B cell (primary cell): ENCODE results near the gene SPDYE3. TPM values are rescaled to one million over a fixed set of nuclear protein-coding genes. Genes with fewer than 3 reads are reported as not detected.
"Not testable (repeated sequence)": the region's sequence is repeated elsewhere in the genome, so short reads cannot be mapped to it uniquely, and the experiment has no call there.

ENCODE experiments used
- ATAC-seq: fragments of 200-7000 bp; cut with Tn5 transposase; one replicate; pipeline ENCODE4 v1.10.0; 2021; ENCODE audit warnings: low read depth, mild to moderate bottlenecking, moderate number of reproducible peaks, moderate library complexity
- CTCF ChIA-PET: fragments of 350-600 bp; sonication (Branson Sonifier 250); formaldehyde crosslinking; loops from one replicate; lab custom pipeline; 2021; ENCODE audit warnings: antibody characterized with exemption, inconsistent platforms; lab: Charles Lee
- POLR2A ChIA-PET: fragments of 350-600 bp; sonication (Branson Sonifier 250); formaldehyde crosslinking; loops from one replicate; lab custom pipeline; 2021; ENCODE audit warnings: antibody characterized with exemption; lab: Charles Lee
- DNase-seq: peaks from one replicate; pipeline ENCODE4 v3.0.0; 2013
- H2AFZ ChIP-seq: 2 replicates; pipeline ENCODE4 v1.6.1; 2012; ENCODE audit warnings: mild to moderate bottlenecking, low read depth, low read length; ENCODE audit not compliant: insufficient read depth, poor library complexity, severe bottlenecking
- H3K27ac ChIP-seq, 2 donors: 1 replicate in 1 of 2; 2 replicates in 1 of 2; pipeline ENCODE4 v1.5.1; 2012 to 2013; ENCODE audit warnings: low read length in 2 of 2, mild to moderate bottlenecking in 2 of 2, moderate library complexity in 1 of 2
- H3K27me3 ChIP-seq, 4 experiments: fragments of 200-600 bp in 1 of 4; sonication (generic) in 1 of 4; replicated peaks in 1 of 4; 1 replicate in 2 of 4; 2 replicates in 2 of 4; pipeline versions ENCODE4 v1.6.1 to v1.7.0; 2013 to 2016; ENCODE audit warnings: low read length in 3 of 4, mild to moderate bottlenecking in 2 of 4, mixed read lengths in 1 of 4, moderate library complexity in 1 of 4; ENCODE audit not compliant: insufficient read depth in 4 of 4, control insufficient read depth in 3 of 4; ENCODE audit errors: control extremely low read depth in 1 of 4
- H3K36me3 ChIP-seq, 2 experiments: replicated peaks in 1 of 2; 1 replicate in 1 of 2; 2 replicates in 1 of 2; pipeline versions ENCODE4 v1.6.1 to v1.7.1; 2013; ENCODE audit warnings: low read length in 1 of 2; ENCODE audit not compliant: insufficient read depth in 2 of 2, control insufficient read depth in 1 of 2; ENCODE audit errors: control extremely low read depth in 1 of 2, extremely low read depth in 1 of 2
- H3K4me1 ChIP-seq, 2 donors: fragments of 200-600 bp in 1 of 2; sonication (generic) in 1 of 2; 1 replicate in 1 of 2; 2 replicates in 1 of 2; pipeline versions ENCODE4 v1.5.1 to v1.6.1; 2013 to 2017; ENCODE audit warnings: low read length in 2 of 2; ENCODE audit not compliant: control insufficient read depth in 2 of 2, insufficient read depth in 2 of 2
- H3K4me2 ChIP-seq: replicated peaks from 2 replicates; pipeline ENCODE3; 2012; ENCODE audit warnings: mild to moderate bottlenecking, low read depth, low read length; ENCODE audit not compliant: poor library complexity, severe bottlenecking
- H3K4me3 ChIP-seq, 5 experiments: fragments of 200-600 bp in 1 of 5; sonication (generic) in 1 of 5; 1 replicate in 3 of 5; 2 replicates in 2 of 5; pipeline versions ENCODE4 v1.5.1 to v1.7.0; 2011 to 2016; ENCODE audit warnings: low read length in 4 of 5, mild to moderate bottlenecking in 4 of 5, low read depth in 2 of 5, control low read depth in 1 of 5, moderate library complexity in 1 of 5; ENCODE audit not compliant: insufficient read depth in 1 of 5; ENCODE audit errors: control extremely low read depth in 1 of 5, extremely low read depth in 1 of 5
- H3K79me2 ChIP-seq: fragments of 200-600 bp; sonication (generic); one replicate; pipeline ENCODE4 v1.6.0; 2016; ENCODE audit warnings: low read length; ENCODE audit not compliant: control insufficient read depth, insufficient read depth
- H3K9ac ChIP-seq: fragments of 200-600 bp; sonication (generic); 2 replicates; pipeline ENCODE4 v1.6.1; 2017; ENCODE audit warnings: mild to moderate bottlenecking, low read length, moderate library complexity
- H3K9me3 ChIP-seq, 3 donors: one replicate each; pipeline versions ENCODE4 v1.6.1 to v1.7.1; 2013; ENCODE audit warnings: low read length in 2 of 3; ENCODE audit not compliant: control insufficient read depth in 2 of 3, insufficient read depth in 1 of 3; ENCODE audit errors: control extremely low read depth in 1 of 3
- H4K20me1 ChIP-seq: 2 replicates; pipeline ENCODE4 v1.6.0; 2012; ENCODE audit warnings: mild to moderate bottlenecking, low read length; ENCODE audit not compliant: insufficient read depth, control insufficient read depth, poor library complexity, severe bottlenecking
- H3K27ac Mint-ChIP-seq: one replicate; pipeline ENCODE4 v1.8.0; 2021; ENCODE audit warnings: mixed read lengths
- H3K27me3 Mint-ChIP-seq: one replicate; pipeline ENCODE4 v1.8.0; 2021; ENCODE audit warnings: mixed read lengths
- H3K4me1 Mint-ChIP-seq: one replicate; pipeline ENCODE4 v1.8.0; 2021; ENCODE audit warnings: mixed read lengths
- H3K4me3 Mint-ChIP-seq: one replicate; pipeline ENCODE4 v1.8.0; 2021; ENCODE audit warnings: mixed read lengths
- H3K9me3 Mint-ChIP-seq: one replicate; pipeline ENCODE4 v1.8.0; 2022; ENCODE audit warnings: mixed read lengths; ENCODE audit not compliant: insufficient read depth
- CTCF ChIP-seq: fragments of 200-600 bp; IDR thresholded peaks from one replicate; pipeline ENCODE4 v1.8.0; 2022; ENCODE audit warnings: antibody characterized with exemption, mild to moderate bottlenecking
- EZH2 ChIP-seq: IDR thresholded peaks from 2 replicates; pipeline ENCODE4 v1.6.1; 2012; ENCODE audit warnings: borderline replicate concordance, low read depth, mild to moderate bottlenecking, moderate library complexity, low read length; ENCODE audit not compliant: insufficient read depth, poor library complexity, severe bottlenecking
- WGBS: methylation state at CpG from one replicate; pipeline ENCODE4 v1.1.5; 2013; ENCODE audit warnings: missing lambda C conversion rate; ENCODE audit not compliant: insufficient coverage; 5-methylcytosine and 5-hydroxymethylcytosine counted together
- intact Hi-C: fragments of 100-400 bp; cut with micrococcal nuclease; formaldehyde crosslinking; loops from one replicate; pipeline ENCODE4 v1.10.0; 2022
- polyA plus RNA-seq: library from polyadenylated mRNA; depleted of rRNA; stranded (reverse); fragments of >200 nt; gene quantifications from 2 replicates; pipeline ENCODE4 v1.2.3, GENCODE V29; 2012
- total RNA-seq, 2 donors: library from RNA; stranded (reverse); fragments of 120-200 nt in 1 of 2; gene quantifications; 1 replicate in 1 of 2; 2 replicates in 1 of 2; pipeline versions ENCODE4 v1.2.3 to v1.2.4, GENCODE V29; 2013 to 2022

The SPDYE3 gene
- total and polyA plus RNA-seq, 2 donors (not counting 1 experiment from before 2014, with no cell fraction given), result not detected

- Histone ChIP-seq H3K79me2 (peaks cover 14% of the 10 kb centered on the region), H3K4me3 (no peak overlapping the region), H2AFZ (no peak overlapping the region), H3K36me3 (no peaks in the 10 kb centered on the region), H3K9me3 (no peaks in the 10 kb centered on the region), H3K9ac (no peak overlapping the region), H4K20me1 (no peaks in the 10 kb centered on the region), H3K27me3 (no peaks in the 10 kb centered on the region), H3K27ac (no peak overlapping the region), H3K4me1 (peaks cover 0 to 4% of the 10 kb centered on the region in 2 donors), H3K4me2 (no peak overlapping the region)
- no peak overlapping the region for H3K4me3 Mint-ChIP-seq
- no peak for TF ChIP-seq EZH2
- no peak for TF ChIP-seq CTCF
- no peak for DNase-seq
- H3K9me3 Mint-ChIP-seq, result no peaks in the 10 kb centered on the region
- peaks cover 20% of the 10 kb centered on the region for H3K4me1 Mint-ChIP-seq
- ChIA-PET CTCF (interaction anchor here (0.7 kb wide), 1 partner anchor 1277 kb away, joined by 3 read pairs; no protein-coding TSS in a partner anchor), POLR2A (no interaction called here)
- no peaks in the 10 kb centered on the region for H3K27me3 Mint-ChIP-seq
- H3K27ac Mint-ChIP-seq, result peak overlapping the region; percentile 17
- intact Hi-C loops, result no loop called here
- WGBS, result 82% methylated on average over 6 of the region's 10 CpGs
- no peak for ATAC-seq
These were observed 40.7 kb upstream of the SPDYE3 start for GRCh38 chr7:100266576-100267354.

- peaks cover 23% of the 10 kb centered on the region for H3K4me1 Mint-ChIP-seq
- DNase-seq (no peak), ATAC-seq (no peak)
- Histone ChIP-seq H3K9me3 (no peaks in the 10 kb centered on the region), H3K4me2 (no peak overlapping the region), H3K79me2 (peaks cover 14% of the 10 kb centered on the region), H3K27me3 (no peaks in the 10 kb centered on the region), H3K36me3 (no peaks in the 10 kb centered on the region), H3K4me1 (peaks cover 0 to 8% of the 10 kb centered on the region in 2 donors), H3K4me3 (no peak overlapping the region), H3K9ac (no peak overlapping the region), H4K20me1 (no peaks in the 10 kb centered on the region), H3K27ac (no peak overlapping the region), H2AFZ (no peak overlapping the region)
- POLR2A ChIA-PET, result no interaction called here
- H3K9me3 Mint-ChIP-seq, result no peaks in the 10 kb centered on the region
- intact Hi-C loops, result no loop called here
- TF ChIP-seq EZH2 (no peak), CTCF (no peak)
- H3K27me3 Mint-ChIP-seq, result no peaks in the 10 kb centered on the region
- H3K4me3 Mint-ChIP-seq, result no peak overlapping the region
- CTCF ChIA-PET, result interaction anchor here (0.6 kb wide), 1 partner anchor 133 kb away, joined by 4 read pairs; no protein-coding TSS in a partner anchor
- H3K27ac Mint-ChIP-seq, result no peak overlapping the region
- WGBS, result 93% methylated on average over 6 of the region's 6 CpGs
These were observed 39.9 kb upstream of the SPDYE3 start for GRCh38 chr7:100267648-100268047.

- intact Hi-C loops, CTCF ChIA-PET, H3K27ac ChIP-seq, ATAC-seq, POLR2A ChIA-PET, H3K4me3 Mint-ChIP-seq, H3K9ac ChIP-seq, DNase-seq, H3K36me3 ChIP-seq, H3K4me2 ChIP-seq, H3K27ac Mint-ChIP-seq, H2AFZ ChIP-seq, H3K27me3 ChIP-seq, H3K9me3 ChIP-seq, H3K4me1 ChIP-seq, H3K4me3 ChIP-seq, H4K20me1 ChIP-seq, H3K9me3 Mint-ChIP-seq, H3K27me3 Mint-ChIP-seq: not testable (repeated sequence)
- peaks cover 14% of the 10 kb centered on the region for H3K79me2 ChIP-seq
- peaks cover 24% of the 10 kb centered on the region for H3K4me1 Mint-ChIP-seq
- WGBS, result 96% methylated on average over 7 of the region's 11 CpGs
These were observed 38.6 kb upstream of the SPDYE3 start for GRCh38 chr7:100268882-100269281.
